NCI-H1930 (cell line): ENCODE measurements around the gene IL17C.
"Not testable (repeated sequence)": the region's sequence is repeated elsewhere in the genome, so short reads cannot be mapped to it uniquely, and the experiment has no call there.

Experiments used
- DNase-seq, 2 experiments: peaks; one replicate each; lab custom pipeline; 2025; lab: John Stamatoyannopoulos, UW

Gene IL17C

GRCh38 chr16:88661468-88661867 is 23.1 kb downstream of the IL17C start:
- no peak for DNase-seq

- DNase-seq, result no peak
Observed at GRCh38 chr16:88662222-88662842, 24.0 kb downstream of the IL17C start.

GRCh38 chr16:88662843-88663606 is 24.7 kb downstream of the IL17C start, which contains the start of gene MVD:
TSS of gene MVD (minus strand) at chr16:88663091. CDS start at chr16:88663080, 11 bp downstream.
- peak; percentile 87 to 92 for DNase-seq

GRCh38 chr16:88665148-88665547 is 26.8 kb downstream of the IL17C start:
- DNase-seq, result no peak

GRCh38 chr16:88665570-88665969 is 27.2 kb downstream of the IL17C start:
- DNase-seq, result no peak

- no peak for DNase-seq
Observed at GRCh38 chr16:88667461-88667860, 29.1 kb downstream of the IL17C start.

- not testable (repeated sequence) for DNase-seq
Observed at GRCh38 chr16:88669493-88669892, 31.1 kb downstream of the IL17C start.

GRCh38 chr16:88669980-88670379 is 31.6 kb downstream of the IL17C start:
- DNase-seq, result no peak

- DNase-seq, result no peak
Observed at GRCh38 chr16:88671806-88672205, 33.4 kb downstream of the IL17C start.

GRCh38 chr16:88672776-88673175 is 34.4 kb downstream of the IL17C start:
- no peak for DNase-seq

GRCh38 chr16:88673716-88674379 is 35.5 kb downstream of the IL17C start:
- DNase-seq, result no peak

- DNase-seq, result no peak
Observed at GRCh38 chr16:88676502-88677242, 38.3 kb downstream of the IL17C start.

- no peak for DNase-seq
Observed at GRCh38 chr16:88677721-88678120, 39.3 kb downstream of the IL17C start.

- no peak for DNase-seq
Observed at GRCh38 chr16:88678224-88678979, 40.0 kb downstream of the IL17C start.

- DNase-seq, result no peak
Observed at GRCh38 chr16:88680554-88681083, 42.2 kb downstream of the IL17C start.

GRCh38 chr16:88681084-88681680 is 42.8 kb downstream of the IL17C start:
- DNase-seq, result no peak

GRCh38 chr16:88681709-88682451 is 43.5 kb downstream of the IL17C start:
- DNase-seq, result no peak

- DNase-seq, result no peak
Observed at GRCh38 chr16:88684569-88685155, 46.3 kb downstream of the IL17C start.

- DNase-seq, result no peak
Observed at GRCh38 chr16:88685156-88686061, 47.0 kb downstream of the IL17C start.
